K562 treated with DMSO at 1 percent for 12 hours (cell line): Measurements from ENCODE around the gene KCNJ1. TPM values are rescaled to one million over a fixed set of nuclear protein-coding genes. Genes with fewer than 3 reads are reported as not detected.

Experiments used
- total RNA-seq: library from RNA; unstranded; fragments of 300-600 nt; gene quantifications from 2 replicates; pipeline ENCODE4 v1.2.3, GENCODE V29; 2022; ENCODE audit not compliant: insufficient read depth

KCNJ1 gene
- total RNA-seq, result not detected in 2 replicates

DNA sequence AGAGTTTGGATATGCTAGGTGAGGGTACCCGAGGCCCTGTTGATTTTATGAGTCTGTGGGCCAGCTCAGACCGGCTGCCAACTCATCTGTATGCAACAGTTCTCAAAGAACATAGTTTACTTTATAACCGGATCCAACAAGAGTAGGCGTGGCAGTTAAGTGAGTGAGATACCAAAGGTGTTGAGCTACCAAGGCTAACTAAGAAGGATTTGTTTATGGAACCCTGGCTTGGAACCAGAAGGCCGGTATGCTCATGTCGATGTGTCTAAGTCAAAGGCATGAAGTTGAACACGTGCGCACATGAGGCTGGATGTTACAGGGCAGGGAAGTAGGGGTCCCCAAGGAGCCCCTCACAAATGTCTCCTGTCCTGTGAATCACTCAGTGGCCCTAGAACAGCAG, at the start of gene KCNJ1:
TSS of gene KCNJ1 (minus strand) at position 20 of the 400 bp plus-strand sequence. CDS start 27,053 bp downstream, outside the sequence.

GRCh38 chr11:128890543-128891368, 23.7 kb upstream of the KCNJ1 start, which contains the start of gene KCNJ5:
Gene KCNJ5 (plus strand): TSS chr11:128891356. CDS start chr11:128911274, 19,918 bp downstream.

Other genes starting within 250 kb of the KCNJ1 start
- not detected in 2 replicates for gene FLI1, start 173.2 kb downstream of the KCNJ1 start, total RNA-seq
- not detected in 2 replicates for gene KCNJ5, start 24.1 kb upstream of the KCNJ1 start, total RNA-seq
- not detected in 2 replicates for gene TP53AIP1, start 75.6 kb upstream of the KCNJ1 start, total RNA-seq